Measurements from ENCODE around the gene ASPHD2.

Gene ASPHD2

DNA sequence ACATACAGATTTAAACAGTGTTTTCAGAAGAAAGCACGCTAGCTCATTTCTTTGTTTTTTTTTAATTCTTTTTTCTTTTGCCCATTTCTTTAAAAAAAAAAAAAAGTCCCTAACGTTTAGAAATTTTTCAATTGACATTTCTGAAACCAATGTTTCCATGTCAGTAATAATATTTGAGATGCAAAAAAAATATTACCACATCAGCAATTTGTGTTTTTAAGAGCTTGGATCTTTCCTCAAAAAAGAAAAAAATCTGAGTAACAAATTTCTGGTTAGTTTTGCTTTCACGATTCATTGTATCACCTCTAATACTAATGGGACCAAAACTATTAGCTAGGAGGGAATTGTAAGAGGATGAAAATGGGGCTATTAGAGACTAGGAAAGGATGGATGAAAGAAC lies 39.9 kb upstream of the ASPHD2 start:
- TF ChIP-seq, protein P1, sequence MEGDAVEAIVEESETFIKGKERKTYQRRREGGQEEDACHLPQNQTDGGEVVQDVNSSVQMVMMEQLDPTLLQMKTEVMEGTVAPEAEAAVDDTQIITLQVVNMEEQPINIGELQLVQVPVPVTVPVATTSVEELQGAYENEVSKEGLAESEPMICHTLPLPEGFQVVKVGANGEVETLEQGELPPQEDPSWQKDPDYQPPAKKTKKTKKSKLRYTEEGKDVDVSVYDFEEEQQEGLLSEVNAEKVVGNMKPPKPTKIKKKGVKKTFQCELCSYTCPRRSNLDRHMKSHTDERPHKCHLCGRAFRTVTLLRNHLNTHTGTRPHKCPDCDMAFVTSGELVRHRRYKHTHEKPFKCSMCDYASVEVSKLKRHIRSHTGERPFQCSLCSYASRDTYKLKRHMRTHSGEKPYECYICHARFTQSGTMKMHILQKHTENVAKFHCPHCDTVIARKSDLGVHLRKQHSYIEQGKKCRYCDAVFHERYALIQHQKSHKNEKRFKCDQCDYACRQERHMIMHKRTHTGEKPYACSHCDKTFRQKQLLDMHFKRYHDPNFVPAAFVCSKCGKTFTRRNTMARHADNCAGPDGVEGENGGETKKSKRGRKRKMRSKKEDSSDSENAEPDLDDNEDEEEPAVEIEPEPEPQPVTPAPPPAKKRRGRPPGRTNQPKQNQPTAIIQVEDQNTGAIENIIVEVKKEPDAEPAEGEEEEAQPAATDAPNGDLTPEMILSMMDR (IDR thresholded peaks at IDR 0.05; ENCODE audit: extremely low read depth, insufficient read depth, missing control alignments), result no peak
- in situ Hi-C loops (cut with MboI; ENCODE audit: low pct_unique_long_range_greater_than_20kb, low sequenced_read_pairs, unreplicated experiment), result no loop called here

DNA sequence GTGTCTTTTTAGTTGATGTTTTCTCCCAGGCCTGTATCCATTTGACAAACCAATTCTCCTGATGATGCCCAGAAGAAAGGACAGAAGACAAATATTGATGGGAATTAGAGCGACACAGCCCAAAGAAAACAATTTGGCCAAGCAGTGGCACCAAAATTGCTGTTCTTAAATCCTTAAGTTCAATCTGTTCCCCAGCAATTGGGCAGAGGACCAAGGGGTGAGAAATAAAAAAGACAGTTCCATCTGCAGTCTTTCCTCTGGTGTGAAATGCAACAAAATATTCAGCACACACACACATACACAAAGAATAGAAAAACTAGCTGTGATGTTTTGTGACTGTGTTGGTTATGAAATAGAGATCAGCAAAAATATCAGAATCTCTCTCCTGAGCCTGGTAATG lies 38.0 kb upstream of the ASPHD2 start:
- DNase-seq (ENCODE audit: low spot score), result no peak
- in situ Hi-C loops (cut with MboI; ENCODE audit: low pct_unique_long_range_greater_than_20kb, low sequenced_read_pairs, unreplicated experiment), result no loop called here
- TF ChIP-seq, protein P1 (IDR thresholded peaks at IDR 0.05; ENCODE audit: extremely low read depth, insufficient read depth, missing control alignments), result no peak

More for the DNA sequence above, 39.9 kb upstream of the ASPHD2 start:
- no peak for DNase-seq (ENCODE audit: low spot score)

DNA sequence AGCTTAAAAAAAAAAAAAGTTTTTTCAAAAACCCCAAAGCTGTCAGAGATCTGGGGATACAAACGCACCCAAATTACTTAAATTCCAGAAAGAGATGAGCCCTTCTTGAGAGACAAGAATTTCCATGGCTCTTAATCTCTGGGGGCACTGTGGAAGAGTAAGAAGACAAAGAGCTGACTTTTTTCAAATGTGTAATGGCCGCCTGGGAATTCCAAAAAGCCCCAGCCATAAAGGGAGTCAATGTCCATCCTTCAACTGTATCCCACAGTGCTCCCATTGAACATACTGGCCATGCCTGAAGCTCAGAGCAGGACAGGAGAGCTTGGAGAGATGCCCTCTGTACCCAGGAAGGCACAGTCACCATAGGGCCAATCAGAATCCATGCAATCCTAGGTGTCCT lies 37.4 kb upstream of the ASPHD2 start:
- in situ Hi-C loops (cut with MboI; ENCODE audit: low pct_unique_long_range_greater_than_20kb, low sequenced_read_pairs, unreplicated experiment), result no loop called here
- no peak for DNase-seq (ENCODE audit: low spot score)
- TF ChIP-seq, protein P1 (IDR thresholded peaks at IDR 0.05; ENCODE audit: extremely low read depth, insufficient read depth, missing control alignments), result no peak

DNA sequence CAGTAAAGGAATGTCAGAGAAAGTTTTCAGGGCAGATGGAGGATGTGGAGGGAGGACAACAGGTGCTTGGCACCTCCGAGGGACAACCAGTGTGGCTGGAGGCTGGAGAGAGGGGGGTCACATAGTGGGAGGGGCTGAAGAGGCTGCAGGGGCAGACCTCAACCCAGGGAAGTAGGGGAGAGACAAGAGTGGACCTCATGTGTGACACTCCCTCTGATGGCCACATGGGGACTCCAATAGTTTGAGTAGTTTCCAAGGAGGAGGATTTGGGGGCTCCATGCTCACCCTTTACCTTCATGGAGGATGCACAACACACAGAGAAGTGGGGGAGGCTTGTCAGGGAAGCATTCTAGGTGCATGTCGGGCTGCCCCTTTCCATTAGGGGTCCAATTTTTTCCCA lies 35.1 kb upstream of the ASPHD2 start:
- DNase-seq (ENCODE audit: low spot score), result no peak
- in situ Hi-C loops (cut with MboI; ENCODE audit: low pct_unique_long_range_greater_than_20kb, low sequenced_read_pairs, unreplicated experiment), result no loop called here
- TF ChIP-seq, protein P1 (IDR thresholded peaks at IDR 0.05; ENCODE audit: extremely low read depth, insufficient read depth, missing control alignments), result peak; percentile 28

DNA sequence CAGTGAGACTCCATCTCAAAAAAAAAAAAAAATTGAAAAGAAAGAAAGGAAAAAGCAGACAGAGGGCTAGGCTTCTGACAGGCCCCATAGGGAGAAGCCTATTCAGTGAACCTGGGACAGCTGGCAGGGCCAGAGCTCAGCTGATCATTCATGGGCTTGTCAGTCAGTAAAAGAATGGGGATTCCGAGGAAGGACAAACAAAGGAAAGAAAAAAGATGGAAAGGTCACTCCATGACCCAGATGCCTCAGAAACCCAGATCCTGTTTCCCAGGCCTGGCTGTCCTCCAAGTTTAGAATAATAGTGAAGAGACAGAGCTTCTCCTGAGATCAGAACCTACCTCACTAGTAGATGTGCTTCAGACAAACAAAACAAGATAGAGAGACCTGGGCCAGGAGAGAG lies 34.3 kb upstream of the ASPHD2 start:
- TF ChIP-seq, protein P1 (IDR thresholded peaks at IDR 0.05; ENCODE audit: extremely low read depth, insufficient read depth, missing control alignments), result no peak
- no peak for DNase-seq (ENCODE audit: low spot score)
- in situ Hi-C loops (cut with MboI; ENCODE audit: low pct_unique_long_range_greater_than_20kb, low sequenced_read_pairs, unreplicated experiment), result no loop called here

DNA sequence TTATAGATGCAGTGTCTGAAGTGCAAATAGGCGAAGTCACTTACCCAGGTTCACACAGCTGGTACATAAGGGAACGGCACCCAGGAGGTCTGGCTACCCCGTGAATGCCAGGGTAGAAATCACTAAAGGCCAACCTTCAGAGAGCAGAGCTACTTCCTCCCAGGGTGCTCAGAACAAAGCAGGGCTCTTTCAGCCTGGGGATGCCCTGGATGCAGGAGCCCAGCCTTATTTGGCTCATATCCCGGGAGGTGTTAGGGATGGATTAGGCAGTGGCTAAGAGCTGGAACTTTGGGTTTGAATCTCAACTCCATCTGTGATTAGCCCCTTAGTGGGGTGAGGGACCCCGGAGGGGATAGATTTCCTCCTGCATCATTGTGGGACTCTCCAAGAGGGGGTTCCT lies 33.1 kb upstream of the ASPHD2 start:
- TF ChIP-seq, protein P1 (IDR thresholded peaks at IDR 0.05; ENCODE audit: extremely low read depth, insufficient read depth, missing control alignments), result no peak
- no peak for DNase-seq (ENCODE audit: low spot score)
- in situ Hi-C loops (cut with MboI; ENCODE audit: low pct_unique_long_range_greater_than_20kb, low sequenced_read_pairs, unreplicated experiment), result no loop called here

DNA sequence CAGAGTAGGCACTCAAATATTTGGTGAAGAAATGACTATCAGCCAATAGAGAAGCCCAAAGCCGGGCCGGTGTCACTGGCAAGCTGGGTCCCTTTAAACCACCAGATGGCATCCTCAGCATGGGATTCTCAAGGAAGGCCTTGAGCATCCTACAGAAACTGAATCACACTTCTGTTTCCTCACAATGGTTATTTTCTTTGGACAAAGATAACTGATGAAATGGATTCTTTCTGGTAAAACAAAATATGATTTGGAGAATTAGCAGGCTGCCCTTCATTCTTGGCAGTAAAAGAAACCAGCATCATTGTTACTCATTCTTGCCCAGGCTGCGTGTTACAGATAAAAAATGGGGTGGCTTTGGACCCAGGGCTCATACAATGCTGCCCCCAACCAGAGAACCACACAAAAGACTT lies 30.3 kb upstream of the ASPHD2 start:
- TF ChIP-seq, protein P1 (IDR thresholded peaks at IDR 0.05; ENCODE audit: extremely low read depth, insufficient read depth, missing control alignments), result peak; percentile 65
- peak; percentile 55 for DNase-seq (ENCODE audit: low spot score)
- in situ Hi-C loops (cut with MboI; ENCODE audit: low pct_unique_long_range_greater_than_20kb, low sequenced_read_pairs, unreplicated experiment), result no loop called here

All from GM13977 (cell line).